ENCODE measurements around the gene GOLGA8B.

GRCh38 chr15:34620814-34621213 lies 37.4 kb upstream of the GOLGA8B start:
- TF ChIP-seq POLR2A (IDR thresholded peaks at IDR 0.05; ENCODE audit: low read length), result no peak
- TF ChIP-seq GATA1 (IDR thresholded peaks at IDR 0.05; ENCODE audit: low read depth, low read length), result no peak

Measured in erythroblast (primary cell).